Measurements from ENCODE around the gene UNC5C. TPM values are rescaled to one million over a fixed set of nuclear protein-coding genes. Genes with fewer than 3 reads are reported as not detected.

Gene UNC5C
- total and polyA plus RNA-seq, 2 donors (not counting 1 experiment from before 2014, with no cell fraction given), result 2.0 to 11.6 TPM

DNA sequence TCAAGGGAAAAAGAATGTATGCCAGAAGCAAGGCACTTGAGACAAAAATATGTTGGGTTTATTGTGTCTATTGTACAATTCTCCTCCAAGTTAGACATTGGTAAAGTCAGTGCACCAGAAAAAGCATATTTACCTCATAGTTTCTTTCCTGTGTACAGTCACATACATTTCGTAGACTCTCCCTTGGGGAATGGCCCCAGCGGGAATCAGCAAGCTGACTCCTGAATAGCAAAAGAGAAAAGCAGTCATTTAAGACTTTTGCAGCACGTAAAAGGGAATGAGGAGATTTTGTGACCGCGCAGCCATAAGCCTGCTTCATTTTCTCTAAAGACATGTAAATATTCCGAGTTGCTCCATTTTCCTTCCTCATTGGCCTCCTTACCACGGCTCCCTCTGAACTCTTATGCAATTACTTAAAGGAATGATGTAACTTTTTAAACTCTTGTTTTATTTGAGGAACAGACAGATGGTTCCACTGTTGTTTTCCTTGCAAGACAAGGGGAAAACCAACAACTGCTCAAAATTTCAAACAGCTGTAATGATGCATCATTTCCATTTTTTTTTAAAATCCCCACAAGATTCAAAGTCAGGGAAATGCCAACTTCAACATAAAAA lies 332.7 kb downstream of the UNC5C start:
- Histone ChIP-seq H3K9ac (ENCODE audit: insufficient read depth, low read length) (no peak overlapping the region), H4K20me1 (ENCODE audit: control insufficient read depth, extremely low read depth, insufficient read depth, low read length) (no peaks in the 10 kb centered on the region), H3K27ac (ENCODE audit: insufficient read depth, low read length) (no peak overlapping the region), H3K4me3 (replicated peaks in 1 of 4; ENCODE audit: control extremely low read depth in 1 of 4, insufficient read depth in 1 of 4, low read depth in 3 of 4, low read length in 4 of 4) (no peak overlapping the region), H3K4me2 (ENCODE audit: extremely low read depth, insufficient read depth, low read length) (no peak overlapping the region), H3K4me1 (ENCODE audit: control insufficient read depth, extremely low read depth, insufficient read depth, low read length) (no peaks in the 10 kb centered on the region), H3K36me3 (ENCODE audit: control insufficient read depth, insufficient read depth, low read length) (no peaks in the 10 kb centered on the region), H3K9me3 (ENCODE audit: control insufficient read depth, insufficient read depth, low read depth, low read length) (no peaks in the 10 kb centered on the region), H3K79me2 (ENCODE audit: control insufficient read depth, insufficient read depth, low read length) (no peaks in the 10 kb centered on the region), H3K27me3 (ENCODE audit: control insufficient read depth, insufficient read depth, low read length) (no peaks in the 10 kb centered on the region), H2AFZ (ENCODE audit: low read length) (no peak overlapping the region)
- peak; percentile 10 to 18 for DNase-seq (ENCODE audit: low read depth in 2 of 2)
- TF ChIP-seq CTCF (conservative IDR thresholded peaks at IDR 0.05 in 1 of 2, IDR thresholded peaks at IDR 0.05 in 1 of 2; ENCODE audit: low read depth in 1 of 2, low read length in 2 of 2), result no peak
- no peak for TF ChIP-seq EZH2 (IDR thresholded peaks at IDR 0.05; ENCODE audit: low read length, missing control alignments)

GRCh38 chr4:95215043-95215442 lies 333.7 kb downstream of the UNC5C start:
- H2AFZ ChIP-seq (ENCODE audit: low read length), result no peak overlapping the region

GRCh38 chr4:95214408-95214807 lies 334.4 kb downstream of the UNC5C start:
- no peaks in the 10 kb centered on the region for H3K9me3 ChIP-seq (ENCODE audit: control insufficient read depth, insufficient read depth, low read depth, low read length)
- H3K4me1 ChIP-seq (ENCODE audit: control insufficient read depth, extremely low read depth, insufficient read depth, low read length), result no peaks in the 10 kb centered on the region
- H3K79me2 ChIP-seq (ENCODE audit: control insufficient read depth, insufficient read depth, low read length), result no peaks in the 10 kb centered on the region
- DNase-seq (ENCODE audit: low read depth in 2 of 2), result no peak
- no peak for TF ChIP-seq CTCF (conservative IDR thresholded peaks at IDR 0.05 in 1 of 2, IDR thresholded peaks at IDR 0.05 in 1 of 2; ENCODE audit: low read depth in 1 of 2, low read length in 2 of 2)
- no peak for TF ChIP-seq EZH2 (IDR thresholded peaks at IDR 0.05; ENCODE audit: low read length, missing control alignments)
- no peak overlapping the region for H3K9ac ChIP-seq (ENCODE audit: insufficient read depth, low read length)
- no peaks in the 10 kb centered on the region for H3K36me3 ChIP-seq (ENCODE audit: control insufficient read depth, insufficient read depth, low read length)
- no peak overlapping the region for H2AFZ ChIP-seq (ENCODE audit: low read length)
- no peak overlapping the region for H3K4me3 ChIP-seq (replicated peaks in 1 of 4; ENCODE audit: control extremely low read depth in 1 of 4, insufficient read depth in 1 of 4, low read depth in 3 of 4, low read length in 4 of 4)
- H3K27ac ChIP-seq (ENCODE audit: insufficient read depth, low read length), result no peak overlapping the region
- H3K27me3 ChIP-seq (ENCODE audit: control insufficient read depth, insufficient read depth, low read length), result no peaks in the 10 kb centered on the region
- H3K4me2 ChIP-seq (ENCODE audit: extremely low read depth, insufficient read depth, low read length), result no peak overlapping the region
- no peaks in the 10 kb centered on the region for H4K20me1 ChIP-seq (ENCODE audit: control insufficient read depth, extremely low read depth, insufficient read depth, low read length)

More at GRCh38 chr4:95215043-95215442, 333.7 kb downstream of the UNC5C start:
- no peaks in the 10 kb centered on the region for H3K36me3 ChIP-seq (ENCODE audit: control insufficient read depth, insufficient read depth, low read length)
- TF ChIP-seq CTCF (conservative IDR thresholded peaks at IDR 0.05 in 1 of 2, IDR thresholded peaks at IDR 0.05 in 1 of 2; ENCODE audit: low read depth in 1 of 2, low read length in 2 of 2) (no peak), EZH2 (IDR thresholded peaks at IDR 0.05; ENCODE audit: low read length, missing control alignments) (no peak)
- H3K4me1 ChIP-seq (ENCODE audit: control insufficient read depth, extremely low read depth, insufficient read depth, low read length), result no peaks in the 10 kb centered on the region
- H3K4me2 ChIP-seq (ENCODE audit: extremely low read depth, insufficient read depth, low read length), result no peak overlapping the region
- H3K9ac ChIP-seq (ENCODE audit: insufficient read depth, low read length), result no peak overlapping the region
- DNase-seq (ENCODE audit: low read depth in 2 of 2), result no peak
- no peak overlapping the region for H3K4me3 ChIP-seq (replicated peaks in 1 of 4; ENCODE audit: control extremely low read depth in 1 of 4, insufficient read depth in 1 of 4, low read depth in 3 of 4, low read length in 4 of 4)
- no peaks in the 10 kb centered on the region for H3K9me3 ChIP-seq (ENCODE audit: control insufficient read depth, insufficient read depth, low read depth, low read length)
- no peaks in the 10 kb centered on the region for H3K79me2 ChIP-seq (ENCODE audit: control insufficient read depth, insufficient read depth, low read length)
- no peaks in the 10 kb centered on the region for H4K20me1 ChIP-seq (ENCODE audit: control insufficient read depth, extremely low read depth, insufficient read depth, low read length)
- H3K27ac ChIP-seq (ENCODE audit: insufficient read depth, low read length), result no peak overlapping the region
- H3K27me3 ChIP-seq (ENCODE audit: control insufficient read depth, insufficient read depth, low read length), result no peaks in the 10 kb centered on the region

Measured in fibroblast of lung (primary cell).